M059J (cell line): Measurements from ENCODE around the gene OTULINL. TPM values are rescaled to one million over a fixed set of nuclear protein-coding genes. Genes with fewer than 3 reads are reported as not detected.

Experiments used
- total RNA-seq: library from RNA; depleted of rRNA; stranded (reverse); fragments of >200 nt; shearing (Covaris generic); gene quantifications from 2 replicates; pipeline ENCODE4 v1.2.3, GENCODE V29; 2014; rRNA removed

The OTULINL gene
- total RNA-seq, 1 experiment from 2014 or later = 24.7 TPM

Other genes with a start within 250 kb of the OTULINL start
- gene OTULIN, start 82.9 kb downstream of the OTULINL start, total RNA-seq = 29.3 and 58.9 TPM in 2 replicates